GM19351 (cell line): ENCODE results near the gene KCTD21.
A peak's percentile ranks its signal among the peaks of the same experiment; 100 is the strongest.

Experiments used
- ATAC-seq: cut with Tn5 transposase; IDR thresholded peaks from one replicate; pipeline ENCODE4 v1.9.1; 2021; ENCODE audit warnings: mild to moderate bottlenecking, moderate library complexity; ENCODE audit not compliant: unreplicated experiment

KCTD21 gene

DNA sequence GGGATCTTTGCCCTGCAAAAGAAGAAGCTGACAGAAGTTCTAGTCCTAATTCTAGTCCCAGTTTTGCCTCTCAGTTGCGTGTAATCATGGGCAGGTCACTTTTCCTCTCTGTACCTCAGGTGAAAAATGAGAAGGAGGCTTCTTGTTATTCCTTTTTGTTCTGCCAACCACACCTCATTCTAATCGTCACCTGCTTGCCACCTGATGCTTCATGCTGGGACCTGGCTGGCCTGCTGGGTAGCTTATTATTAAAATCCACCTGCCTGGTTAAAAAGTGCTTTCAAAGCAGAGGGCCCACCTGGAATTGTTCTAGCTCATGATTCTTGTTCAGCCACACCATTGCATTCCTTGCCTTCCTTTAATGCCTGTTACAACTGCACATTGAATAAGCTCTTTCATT is 40.6 kb downstream of the KCTD21 start:
- ATAC-seq = no peak

DNA sequence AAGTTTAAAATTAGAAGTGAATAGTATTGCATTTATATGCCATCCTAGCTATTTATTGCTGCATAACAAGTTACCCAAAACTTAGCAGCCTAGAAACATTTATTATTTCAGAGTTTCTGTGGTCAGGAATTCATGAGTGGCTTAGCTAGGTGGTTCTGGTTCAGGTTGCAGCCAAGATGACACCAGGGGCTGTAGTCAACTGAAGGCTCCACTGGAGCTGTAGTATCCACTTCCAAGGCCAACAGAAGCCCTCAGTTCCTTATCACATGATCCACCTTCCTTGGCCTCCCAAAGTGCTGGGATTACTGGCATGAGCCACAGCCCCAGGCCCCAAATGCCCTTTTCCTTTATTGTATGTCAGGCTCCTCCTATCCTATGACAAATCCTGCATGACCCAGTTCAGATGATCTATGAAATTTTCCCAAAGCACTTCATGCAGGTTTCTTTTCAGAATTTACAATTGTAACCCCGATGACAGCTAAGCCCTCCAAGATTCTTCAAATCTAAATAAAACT is 42.9 kb downstream of the KCTD21 start:
- no peak for ATAC-seq

DNA sequence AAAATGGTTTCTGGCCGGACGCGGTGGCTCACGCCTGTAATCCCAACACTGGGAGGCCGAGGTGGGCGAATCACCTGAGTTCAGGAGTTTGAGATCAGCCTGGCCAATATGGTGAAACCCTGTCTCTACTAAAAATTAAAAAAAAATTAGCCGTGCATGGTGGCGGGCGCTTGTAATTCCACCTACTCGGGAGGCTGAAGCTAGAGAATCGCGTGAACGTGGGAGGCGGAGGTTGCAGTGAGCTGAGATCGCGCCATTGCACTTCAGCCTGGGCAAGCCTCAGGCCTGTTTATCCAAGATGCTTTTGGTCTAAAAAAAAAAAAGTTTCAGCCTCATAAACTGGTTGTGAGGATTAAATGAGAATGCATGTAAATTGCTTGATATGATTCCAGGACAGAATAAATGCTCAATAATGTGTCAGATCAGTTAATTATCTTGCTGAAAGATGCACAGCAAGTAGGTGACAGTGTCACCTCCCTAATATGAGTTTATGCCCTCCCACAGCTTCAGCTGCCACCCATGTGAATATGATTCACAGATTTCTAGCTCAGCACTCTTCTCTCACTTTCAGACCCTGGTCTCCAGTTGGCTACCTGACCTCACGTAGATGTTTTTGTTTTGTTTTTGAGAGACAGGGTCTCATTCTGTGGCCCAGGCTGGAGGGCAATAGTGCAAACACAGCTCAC is 47.9 kb downstream of the KCTD21 start:
- ATAC-seq = no peak

DNA sequence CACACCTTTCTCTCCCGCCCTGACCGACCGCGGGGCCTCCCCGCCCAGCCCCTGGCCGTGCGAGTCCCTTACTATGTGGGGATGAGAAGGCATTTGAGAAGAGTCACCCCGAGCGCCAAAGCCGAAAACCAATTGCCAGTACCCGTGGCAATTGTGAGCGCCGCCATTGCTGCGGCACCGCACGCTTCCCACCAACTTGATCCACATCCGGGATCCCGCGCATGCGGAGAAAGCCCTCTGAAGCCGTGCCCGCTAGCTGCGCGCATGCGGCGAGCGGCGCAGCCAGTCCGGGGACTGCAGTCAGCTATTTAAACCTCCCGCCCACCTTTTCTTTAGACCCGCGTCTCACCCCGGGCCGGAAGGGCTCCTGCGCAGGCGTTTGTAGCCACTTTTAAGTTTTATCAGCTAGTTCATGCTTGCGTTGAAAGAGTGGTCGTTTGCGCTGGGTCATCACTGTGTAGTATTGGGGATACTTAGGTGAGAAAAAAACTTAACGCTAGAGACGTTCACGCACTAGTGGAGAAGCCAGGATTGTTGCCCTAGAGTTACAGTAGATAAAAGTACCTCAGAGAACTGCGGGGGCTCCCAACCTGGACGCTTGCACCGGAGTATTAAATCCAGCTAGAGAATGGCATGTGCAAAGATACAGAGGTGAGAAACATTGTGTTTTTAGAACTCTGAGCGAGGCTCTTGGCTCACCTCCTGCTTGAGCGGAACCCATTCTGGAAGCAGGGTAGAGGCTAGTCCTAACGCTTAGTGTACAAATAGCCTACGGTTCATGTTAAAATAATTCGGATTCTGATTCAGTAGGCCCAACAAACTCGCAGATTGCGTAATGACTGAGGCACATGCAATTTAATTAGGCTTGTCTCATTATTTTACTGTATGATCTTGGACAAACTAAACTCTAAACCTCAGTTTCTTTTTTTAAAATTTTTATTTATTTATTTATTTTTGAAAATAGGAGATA is 48.7 kb downstream of the KCTD21 start, which contains the start of gene ALG8:
ALG8 (minus strand) TSS at position 205 of the 970 bp plus-strand sequence; CDS start at position 167, 38 bp downstream.
- ATAC-seq = peak; percentile 91

DNA sequence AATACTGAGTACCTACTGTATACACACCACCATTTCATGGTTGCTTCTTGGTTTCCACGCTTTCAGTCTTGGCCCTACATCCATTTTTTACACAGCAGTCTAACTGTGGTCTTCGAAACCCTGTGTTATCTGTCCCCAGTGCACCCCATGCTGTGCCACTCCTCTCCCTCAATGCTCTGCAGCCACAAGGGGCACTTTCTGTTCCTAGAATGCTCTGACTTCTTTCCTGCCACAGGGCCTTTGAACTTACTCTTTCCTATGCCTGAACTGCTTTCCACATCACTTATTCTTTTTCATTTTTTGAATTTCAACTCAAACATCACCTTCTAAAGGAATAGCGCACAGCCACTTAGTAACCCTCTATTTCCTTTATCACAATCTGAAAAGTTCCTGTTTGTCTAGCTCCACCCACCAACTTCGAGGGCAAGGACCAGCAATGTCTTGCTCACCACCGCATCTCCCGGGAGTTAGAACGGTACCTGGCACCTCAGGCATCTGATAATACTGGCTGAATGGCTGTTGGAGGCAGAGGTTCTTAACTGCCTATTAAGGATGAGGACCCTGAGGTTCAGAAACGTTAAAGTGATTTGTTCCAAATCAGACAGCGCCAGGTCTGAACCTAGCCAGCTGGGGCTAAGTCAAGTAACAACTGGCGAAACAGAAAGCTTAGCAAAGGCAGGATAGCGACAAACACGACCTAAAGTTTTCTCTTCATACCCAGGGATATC is 49.6 kb downstream of the KCTD21 start:
- ATAC-seq = peak; percentile 19

DNA sequence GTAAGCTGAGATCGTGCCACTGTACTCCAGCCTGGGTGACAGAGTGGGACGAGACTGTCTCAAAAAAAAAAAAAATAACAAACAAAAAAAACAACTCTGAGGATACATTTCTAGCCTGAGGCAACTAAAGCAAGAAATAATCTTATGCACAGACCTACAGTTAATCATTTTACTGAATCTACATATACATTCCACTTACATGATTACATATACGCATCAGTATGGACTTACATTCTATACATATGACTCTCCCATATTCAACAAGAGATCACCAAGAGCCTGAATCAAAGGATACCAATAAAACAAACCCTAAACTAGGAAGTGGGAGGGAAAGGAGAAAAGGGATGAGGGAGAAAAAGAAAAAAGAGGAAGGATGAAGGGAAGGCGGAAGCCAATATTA is 50.1 kb downstream of the KCTD21 start:
- no peak for ATAC-seq

DNA sequence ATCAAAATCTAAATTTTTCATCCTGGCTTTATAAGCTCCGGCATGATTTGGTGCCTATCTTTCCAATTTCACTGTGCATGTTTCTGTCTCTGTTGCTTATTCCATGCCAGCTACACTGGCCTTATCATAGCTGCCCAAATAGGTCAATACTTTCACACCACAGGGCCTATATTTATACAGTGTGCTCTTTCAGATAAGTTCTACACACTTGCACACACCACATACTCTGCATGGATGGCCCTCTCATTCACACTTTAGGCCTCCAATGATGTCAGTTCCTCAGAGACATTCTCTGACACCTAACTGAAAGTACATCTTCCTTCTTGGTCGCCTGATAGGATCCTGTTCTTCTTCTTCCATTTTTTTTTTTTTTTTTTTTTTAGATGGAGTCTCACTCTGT is 56.0 kb downstream of the KCTD21 start:
- no peak for ATAC-seq

DNA sequence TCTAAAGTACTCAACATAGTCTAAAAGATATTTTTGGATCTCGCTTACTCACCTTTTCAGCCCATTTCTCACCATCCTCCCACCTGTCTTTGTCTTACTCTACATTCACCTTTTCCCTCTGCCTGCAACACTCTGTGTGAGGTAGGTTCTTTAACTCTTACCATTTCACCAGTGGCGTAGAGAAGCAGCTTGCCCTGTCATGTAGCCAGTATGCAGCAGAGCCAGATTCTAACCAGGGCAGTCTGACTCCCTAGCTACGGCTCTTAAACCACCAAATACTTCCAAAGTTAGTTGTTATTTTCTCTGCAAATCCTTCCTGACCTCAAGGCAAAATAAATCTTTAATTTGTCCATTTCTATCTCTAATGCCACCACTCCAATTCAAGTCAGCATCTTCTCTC is 56.5 kb downstream of the KCTD21 start:
- no peak for ATAC-seq

DNA sequence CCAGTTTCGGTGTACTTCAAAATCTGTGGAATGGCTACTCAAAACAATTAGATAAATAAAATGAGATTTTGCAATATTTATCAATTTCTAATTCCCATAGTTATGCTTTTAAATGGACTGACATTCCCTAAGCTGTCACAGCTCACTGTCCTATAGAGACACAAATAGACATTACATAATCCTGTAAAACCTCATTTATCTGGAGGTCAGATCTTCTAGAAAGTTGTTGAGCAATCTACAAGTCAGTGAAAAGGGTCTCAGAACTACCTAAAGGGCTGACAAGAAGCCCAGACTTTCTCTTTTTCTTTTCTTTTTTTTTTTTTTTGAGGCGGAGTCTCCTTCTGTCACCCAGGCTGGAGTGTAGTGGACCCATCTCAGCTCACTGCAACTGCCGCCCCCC is 61.0 kb downstream of the KCTD21 start:
- no peak for ATAC-seq
